ENCODE data around the gene KHK.

GRCh38 chr2:27096748-27097297 is 10.3 kb downstream of the KHK start:
- TF ChIP-seq CTCF (IDR thresholded peaks at IDR 0.05; ENCODE audit: low read depth, low read length, poor library complexity, severe bottlenecking) (no peak), EZH2phosphoT487 (IDR thresholded peaks at IDR 0.05; ENCODE audit: borderline replicate concordance, low read length) (no peak)

All from DOHH2 (cell line).